OCI-LY1 (cell line): ENCODE results near the gene CTXN1.

Experiments used
- H2AFZ ChIP-seq: fragments of 200-600 bp; sonication (generic), shearing (Covaris generic); 2 replicates; pipeline ENCODE4 v1.6.0; 2014; ENCODE audit warnings: antibody characterized with exemption, mild to moderate bottlenecking, low read length
- H3F3A ChIP-seq: fragments of 200-600 bp; sonication (generic), shearing (Covaris generic); 2 replicates; pipeline ENCODE4 v1.6.0; 2014; ENCODE audit warnings: mild to moderate bottlenecking, antibody characterized with exemption, low read length, moderate library complexity; ENCODE audit not compliant: insufficient read depth
- H3K27ac ChIP-seq: fragments of 200-600 bp; sonication (generic); 2 replicates; pipeline ENCODE4 v1.5.1; 2014; ENCODE audit warnings: low read length, mixed run types, mild to moderate bottlenecking, low read depth; ENCODE audit not compliant: poor library complexity, severe bottlenecking
- H3K27me3 ChIP-seq: fragments of 200-600 bp; sonication (generic); 2 replicates; pipeline ENCODE4 v1.6.0; 2014; ENCODE audit warnings: antibody characterized with exemption, mild to moderate bottlenecking, low read length, moderate library complexity; ENCODE audit not compliant: insufficient read depth
- H3K36me3 ChIP-seq: fragments of 200-600 bp; sonication (generic); 2 replicates; pipeline ENCODE4 v1.6.1; 2014; ENCODE audit warnings: mild to moderate bottlenecking, antibody characterized with exemption, low read length, moderate library complexity, mixed read lengths; ENCODE audit not compliant: insufficient read depth
- H3K4me1 ChIP-seq: fragments of 200-600 bp; sonication (generic); 2 replicates; pipeline ENCODE4 v1.5.1; 2014; ENCODE audit warnings: mild to moderate bottlenecking, low read length, moderate library complexity; ENCODE audit not compliant: insufficient read depth, severe bottlenecking
- H3K4me2 ChIP-seq: fragments of 200-600 bp; sonication (generic), shearing (Covaris generic); 2 replicates; pipeline ENCODE4 v1.6.1; 2014; ENCODE audit warnings: low read length
- H3K4me3 ChIP-seq: fragments of 200-600 bp; sonication (generic); 2 replicates; pipeline ENCODE4 v1.5.1; 2014; ENCODE audit warnings: low read length, low read depth, mild to moderate bottlenecking, mixed read lengths; ENCODE audit not compliant: poor library complexity, severe bottlenecking
- H3K79me2 ChIP-seq: fragments of 200-600 bp; shearing (Covaris generic); 2 replicates; pipeline ENCODE4 v1.6.1; 2016; ENCODE audit warnings: mixed run types, low read length, mixed read lengths; ENCODE audit not compliant: insufficient read depth
- H3K9ac ChIP-seq: fragments of 200-600 bp; sonication (generic), shearing (Covaris generic); 2 replicates; pipeline ENCODE4 v1.6.1; 2014; ENCODE audit warnings: mild to moderate bottlenecking, low read length, mixed read lengths
- H3K9me2 ChIP-seq: fragments of 200-600 bp; sonication (generic), shearing (Covaris generic); 2 replicates; pipeline ENCODE4 v1.6.1; 2014; ENCODE audit warnings: low read depth, mild to moderate bottlenecking, low read length, mixed read lengths
- H3K9me3 ChIP-seq: fragments of 200-600 bp; shearing (Covaris generic); 2 replicates; pipeline ENCODE4 v1.6.1; 2014; ENCODE audit warnings: low read length, mixed read lengths
- H4K20me1 ChIP-seq: fragments of 200-600 bp; sonication (generic), shearing (Covaris generic); 2 replicates; pipeline ENCODE4 v1.6.0; 2016; ENCODE audit warnings: mild to moderate bottlenecking, low read length; ENCODE audit not compliant: insufficient read depth
- CTCF ChIP-seq: fragments of 200-600 bp; sonication (generic), shearing (Covaris generic); IDR thresholded peaks from 2 replicates; pipeline ENCODE4 v1.5.1; 2017; ENCODE audit warnings: mild to moderate bottlenecking, antibody characterized with exemption, low read length, moderate library complexity, mixed read lengths
- EZH2 ChIP-seq: fragments of 200-600 bp; sonication (generic), shearing (Covaris generic); IDR thresholded peaks from 2 replicates; pipeline ENCODE4 v1.8.0; 2017; ENCODE audit warnings: borderline replicate concordance, mixed run types, mild to moderate bottlenecking, antibody characterized with exemption, low read length, moderate library complexity, mixed read lengths

Gene CTXN1

DNA sequence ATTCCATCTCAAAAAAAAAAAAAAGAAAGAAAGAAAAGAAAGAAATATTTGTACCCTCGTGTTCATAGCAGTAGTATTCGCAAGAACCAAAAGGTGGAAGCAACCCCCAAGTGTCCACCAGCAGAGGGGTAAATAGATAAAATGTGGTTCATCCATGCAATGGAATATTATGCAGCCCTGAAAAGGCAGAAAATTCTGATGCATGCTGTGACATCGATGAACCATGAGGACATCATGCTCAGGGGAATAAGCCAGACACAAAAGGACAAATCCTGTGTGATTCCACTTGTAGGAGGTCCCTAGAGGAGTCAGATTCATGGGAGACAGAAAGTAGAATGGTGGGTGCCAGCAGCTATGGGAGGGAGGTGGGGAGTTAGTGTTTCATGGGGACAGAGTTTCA lies 44.0 kb downstream of the CTXN1 start:
- no peaks in the 10 kb centered on the region for H3K9me3 ChIP-seq
- no peaks in the 10 kb centered on the region for H3F3A ChIP-seq
- H2AFZ ChIP-seq = no peak overlapping the region
- no peaks in the 10 kb centered on the region for H3K36me3 ChIP-seq
- no peaks in the 10 kb centered on the region for H3K9me2 ChIP-seq
- H3K4me2 ChIP-seq = no peak overlapping the region
- TF ChIP-seq EZH2 = no peak
- TF ChIP-seq CTCF = no peak
- no peaks in the 10 kb centered on the region for H3K79me2 ChIP-seq
- H3K9ac ChIP-seq = no peak overlapping the region
- no peak overlapping the region for H3K27ac ChIP-seq
- no peak overlapping the region for H3K4me3 ChIP-seq
- no peaks in the 10 kb centered on the region for H3K4me1 ChIP-seq
- H3K27me3 ChIP-seq = no peaks in the 10 kb centered on the region
- no peaks in the 10 kb centered on the region for H4K20me1 ChIP-seq

- no peaks in the 10 kb centered on the region for H3K36me3 ChIP-seq
- no peak overlapping the region for H2AFZ ChIP-seq
- no peaks in the 10 kb centered on the region for H3K9me3 ChIP-seq
- H3K9ac ChIP-seq = no peak overlapping the region
- no peaks in the 10 kb centered on the region for H4K20me1 ChIP-seq
- no peaks in the 10 kb centered on the region for H3K4me1 ChIP-seq
- H3K4me3 ChIP-seq = no peak overlapping the region
- no peaks in the 10 kb centered on the region for H3K27me3 ChIP-seq
- no peaks in the 10 kb centered on the region for H3K9me2 ChIP-seq
- no peak overlapping the region for H3K4me2 ChIP-seq
- TF ChIP-seq CTCF (no peak), EZH2 (no peak)
- H3K79me2 ChIP-seq = no peaks in the 10 kb centered on the region
- H3K27ac ChIP-seq = no peak overlapping the region
- H3F3A ChIP-seq = no peaks in the 10 kb centered on the region
These were observed 46.1 kb downstream of the CTXN1 start for GRCh38 chr19:7879836-7880235.

DNA sequence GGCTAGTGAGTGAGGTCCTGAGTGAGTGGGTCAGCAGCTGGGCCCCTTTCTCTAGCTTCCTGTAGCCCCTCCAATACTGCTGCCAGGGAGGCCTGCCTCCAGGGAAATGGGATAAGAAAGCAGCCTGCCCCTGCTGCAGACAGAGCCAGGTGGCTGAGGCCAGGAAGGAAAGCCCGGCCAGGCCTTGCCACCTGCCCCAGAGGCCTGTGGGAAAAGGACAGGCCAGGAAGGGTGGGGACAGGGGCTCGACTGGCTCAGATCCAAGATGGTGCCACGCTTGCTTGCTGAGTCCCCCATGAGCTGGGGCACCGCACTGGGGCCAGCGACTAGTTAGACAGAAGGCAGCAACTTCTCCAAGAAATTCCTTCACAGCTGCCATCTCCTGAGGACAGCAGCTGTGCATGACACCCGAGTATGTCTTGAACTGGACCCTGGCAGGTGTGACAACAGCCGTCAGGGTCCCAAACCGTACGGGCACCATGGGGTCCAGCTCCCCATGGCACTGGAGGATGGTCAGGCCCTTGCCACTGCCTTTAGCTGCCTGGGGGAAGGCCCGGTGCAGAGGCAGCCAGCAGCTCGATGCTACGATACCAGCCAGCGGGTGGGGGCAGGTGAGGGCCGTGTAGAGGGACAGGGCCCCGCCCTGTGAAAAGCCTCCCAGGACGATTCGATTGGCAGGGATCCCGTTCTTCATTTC lies 46.7 kb downstream of the CTXN1 start:
- no peaks in the 10 kb centered on the region for H3K4me1 ChIP-seq
- no peaks in the 10 kb centered on the region for H3K36me3 ChIP-seq
- H3K27ac ChIP-seq = no peak overlapping the region
- no peak overlapping the region for H3K9ac ChIP-seq
- H3K9me2 ChIP-seq = no peaks in the 10 kb centered on the region
- no peaks in the 10 kb centered on the region for H4K20me1 ChIP-seq
- TF ChIP-seq EZH2 = no peak
- no peak for TF ChIP-seq CTCF
- no peaks in the 10 kb centered on the region for H3F3A ChIP-seq
- no peak overlapping the region for H3K4me3 ChIP-seq
- H2AFZ ChIP-seq = no peak overlapping the region
- no peaks in the 10 kb centered on the region for H3K9me3 ChIP-seq
- H3K4me2 ChIP-seq = no peak overlapping the region
- H3K27me3 ChIP-seq = no peaks in the 10 kb centered on the region
- H3K79me2 ChIP-seq = no peaks in the 10 kb centered on the region
